NCI-H510A treated with DMSO at 0.1 percent for 48 hours (cell line): ENCODE data around the gene HBB.
A peak's percentile ranks its signal among the peaks of the same experiment; 100 is the strongest.

Source experiments
- DNase-seq: peaks from one replicate; lab custom pipeline; 2025; lab: John Stamatoyannopoulos, UW

Gene HBB

GRCh38 chr11:5227681-5228080 lies 810 bp upstream of the HBB start:
- DNase-seq: no peak

- DNase-seq: no peak
Measured at GRCh38 chr11:5225480-5225871, 1.4 kb downstream of the HBB start.

- no peak for DNase-seq
Measured at GRCh38 chr11:5224538-5225479, 2.1 kb downstream of the HBB start.

- DNase-seq: no peak
Measured at GRCh38 chr11:5223686-5224085, 3.2 kb downstream of the HBB start.

GRCh38 chr11:5223146-5223545 lies 3.7 kb downstream of the HBB start:
- DNase-seq: no peak

GRCh38 chr11:5210376-5210885 lies 16.4 kb downstream of the HBB start:
- no peak for DNase-seq

GRCh38 chr11:5204787-5205186 lies 22.1 kb downstream of the HBB start:
- peak; percentile 20 for DNase-seq

- DNase-seq: no peak
Measured at GRCh38 chr11:5203366-5203765, 23.5 kb downstream of the HBB start.

- DNase-seq: no peak
Measured at GRCh38 chr11:5200582-5200981, 26.3 kb downstream of the HBB start, which contains the start of gene OR51V1. OR51V1 (minus strand) TSS chr11:5200682; CDS start chr11:5200682, 0 bp downstream.

- DNase-seq: no peak
Measured at GRCh38 chr11:5198285-5198684, 28.6 kb downstream of the HBB start.

- no peak for DNase-seq
Measured at GRCh38 chr11:5197536-5197935, 29.3 kb downstream of the HBB start.

- no peak for DNase-seq
Measured at GRCh38 chr11:5196731-5197130, 30.1 kb downstream of the HBB start.

- DNase-seq: no peak
Measured at GRCh38 chr11:5196067-5196466, 30.8 kb downstream of the HBB start.

- no peak for DNase-seq
Measured at GRCh38 chr11:5192738-5193137, 34.1 kb downstream of the HBB start.

GRCh38 chr11:5188201-5188600 lies 38.7 kb downstream of the HBB start:
- DNase-seq: no peak

- no peak for DNase-seq
Measured at GRCh38 chr11:5178046-5178837, 48.6 kb downstream of the HBB start.
